ENCODE measurements around the gene OXCT2.
A peak's percentile ranks its signal among the peaks of the same experiment; 100 is the strongest.
"Not testable (repeated sequence)": the region's sequence is repeated elsewhere in the genome, so short reads cannot be mapped to it uniquely, and the experiment has no call there.

The OXCT2 gene

GRCh38 chr1:39787108-39787375 lies 15.9 kb upstream of the OXCT2 start:
- not testable (repeated sequence) for DNase-seq

- not testable (repeated sequence) for DNase-seq
Observed at GRCh38 chr1:39786303-39787107, 15.4 kb upstream of the OXCT2 start.

GRCh38 chr1:39782685-39783084 lies 11.5 kb upstream of the OXCT2 start:
- not testable (repeated sequence) for DNase-seq

GRCh38 chr1:39782103-39782502 lies 11.0 kb upstream of the OXCT2 start:
- no peak for DNase-seq

- DNase-seq, result no peak
Observed at GRCh38 chr1:39781349-39781715, 10.2 kb upstream of the OXCT2 start.

GRCh38 chr1:39779821-39780220 lies 8.7 kb upstream of the OXCT2 start:
- DNase-seq, result no peak

- DNase-seq, result no peak
Observed at GRCh38 chr1:39779137-39779536, 8.0 kb upstream of the OXCT2 start.

- not testable (repeated sequence) for DNase-seq
Observed at GRCh38 chr1:39778463-39779099, 7.4 kb upstream of the OXCT2 start.

GRCh38 chr1:39777896-39778295 lies 6.7 kb upstream of the OXCT2 start:
- DNase-seq, result not testable (repeated sequence)

- DNase-seq, result no peak
Observed at GRCh38 chr1:39777306-39777705, 6.2 kb upstream of the OXCT2 start.

GRCh38 chr1:39776886-39777285 lies 5.7 kb upstream of the OXCT2 start:
- no peak for DNase-seq

- no peak for DNase-seq
Observed at GRCh38 chr1:39776400-39776713, 5.2 kb upstream of the OXCT2 start.

GRCh38 chr1:39775676-39776399 lies 4.7 kb upstream of the OXCT2 start:
- DNase-seq, result not testable (repeated sequence)

GRCh38 chr1:39775141-39775540 lies 4.0 kb upstream of the OXCT2 start:
- not testable (repeated sequence) for DNase-seq

- not testable (repeated sequence) for DNase-seq
Observed at GRCh38 chr1:39773369-39773979, 2.3 kb upstream of the OXCT2 start.

GRCh38 chr1:39770100-39771021 lies 787 bp downstream of the OXCT2 start:
- peak; percentile 47 for DNase-seq

GRCh38 chr1:39769502-39769901 lies 1.6 kb downstream of the OXCT2 start:
- not testable (repeated sequence) for DNase-seq

- not testable (repeated sequence) for DNase-seq
Observed at GRCh38 chr1:39766466-39766865, 4.7 kb downstream of the OXCT2 start.

- DNase-seq, result not testable (repeated sequence)
Observed at GRCh38 chr1:39764512-39764911, 6.6 kb downstream of the OXCT2 start.

- not testable (repeated sequence) for DNase-seq
Observed at GRCh38 chr1:39763619-39764374, 7.4 kb downstream of the OXCT2 start.
